Diencephalon (tissue), 1 donor: ENCODE measurements around the gene DYNLT2B. TPM values are rescaled to one million over a fixed set of nuclear protein-coding genes. Genes with fewer than 3 reads are reported as not detected.

Experiments used
- small RNA-seq: library from RNA; depleted of rRNA; stranded (forward); fragments of <200 nt; gene quantifications from one replicate; pipeline ENCODE3, GENCODE V24; 2014
- total RNA-seq: library from RNA; depleted of rRNA; stranded (reverse); fragments of >200 nt; gene quantifications from one replicate; pipeline ENCODE4 v1.2.3, GENCODE V29; 2014

The DYNLT2B gene
- total RNA-seq, result 41.8 TPM

DNA sequence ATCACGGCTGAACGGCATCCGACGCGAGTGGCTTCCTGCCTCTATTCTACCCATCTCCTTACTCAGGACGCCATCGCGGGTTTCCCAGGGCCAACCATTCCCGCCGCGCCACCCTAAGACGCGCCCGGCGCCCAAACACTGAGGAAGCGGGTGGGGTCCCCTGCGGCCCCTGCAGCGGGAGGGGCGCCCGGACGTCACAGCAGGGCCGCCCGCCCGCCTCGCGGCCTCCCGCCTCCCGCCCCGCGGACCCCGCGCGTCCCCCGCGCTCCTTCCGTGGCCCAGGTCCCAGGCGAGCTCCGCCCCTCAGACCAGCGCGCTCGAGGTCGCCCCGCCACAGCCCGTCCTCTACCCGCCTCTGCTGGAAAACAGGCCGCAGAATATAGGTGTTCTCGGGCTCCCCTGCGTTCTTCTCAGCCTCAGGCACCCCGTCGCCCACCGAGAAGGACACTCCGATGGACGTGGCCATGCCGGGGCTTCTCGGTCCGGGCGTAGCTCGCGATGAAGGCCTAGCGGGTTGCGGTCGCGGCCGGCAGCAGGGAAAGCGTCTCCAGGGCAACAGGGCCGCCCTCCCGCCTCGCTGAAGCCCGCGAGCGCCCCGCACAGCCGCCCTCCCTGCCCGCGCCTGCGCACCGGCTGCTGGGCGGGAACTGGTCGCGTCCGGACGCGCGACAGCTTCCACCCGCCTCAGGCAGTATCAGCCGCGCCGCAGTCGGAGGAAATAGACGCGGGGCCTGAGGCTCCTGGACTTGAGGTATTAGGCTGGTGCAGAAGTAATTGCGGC is at the start of gene DYNLT2B:
DYNLT2B (minus strand) TSS at position 554 of the 781 bp plus-strand sequence; CDS start at position 466, 88 bp downstream.

DNA sequence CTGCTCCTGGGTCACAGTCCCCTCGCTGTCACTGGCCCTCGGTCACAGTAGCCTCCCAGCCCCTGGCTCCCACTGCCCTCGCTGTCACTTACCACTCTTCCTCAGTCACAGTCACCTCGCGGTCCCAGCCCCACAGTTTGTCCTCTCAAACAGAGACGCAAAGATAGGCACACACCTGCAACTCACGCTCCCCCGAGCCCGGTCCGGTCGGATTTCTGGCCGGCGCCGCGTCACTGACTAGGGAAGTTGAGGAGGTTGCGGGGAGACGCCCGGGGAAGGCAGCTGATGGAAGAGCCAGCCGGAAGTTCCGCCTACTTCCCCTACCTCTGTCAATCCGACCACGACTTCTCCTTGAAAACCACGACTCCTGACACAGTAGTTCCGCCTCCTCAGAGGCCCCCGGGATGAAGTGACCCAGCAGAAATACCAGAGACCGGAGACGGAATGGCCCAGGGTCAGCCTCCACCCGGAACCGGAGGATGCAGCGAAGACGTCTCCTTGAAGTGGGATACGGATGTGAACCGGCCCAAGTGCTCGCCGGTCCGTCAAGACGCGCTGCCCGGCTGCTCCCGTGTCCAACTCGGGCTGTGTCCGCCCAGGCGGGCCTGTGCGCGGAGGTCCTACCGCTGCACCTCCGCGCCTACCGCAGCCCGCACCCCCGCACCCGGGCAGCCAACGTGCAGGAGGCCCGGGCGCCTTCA is 30.4 kb downstream of the DYNLT2B start, which contains the start of gene PCYT1A:
PCYT1A (minus strand) TSS at position 287 of the 701 bp plus-strand sequence. CDS start 17,195 bp downstream, outside the sequence.

Small RNA genes lying within 50 kb of the gene (small RNA-seq; reads per million reads assigned to genes)
- gene AC069257.2 (not detected), gene RNU6-910P (not detected)

Other genes with a start within 250 kb of the DYNLT2B start
- gene TFRC, start 236.2 kb downstream of the DYNLT2B start, total RNA-seq, result 164 TPM
- gene ZDHHC19, start 106.8 kb downstream of the DYNLT2B start, total RNA-seq, result not detected
- not detected for gene SLC51A, start 101.7 kb downstream of the DYNLT2B start, total RNA-seq
- 35.8 TPM for gene PCYT1A, start 30.5 kb downstream of the DYNLT2B start, total RNA-seq
- gene TM4SF19, start 20.1 kb upstream of the DYNLT2B start, total RNA-seq, result not detected
- 42.4 TPM for gene UBXN7, start 114.2 kb upstream of the DYNLT2B start, total RNA-seq
- gene RNF168, start 185.5 kb upstream of the DYNLT2B start, total RNA-seq, result 24.0 TPM
- gene SMCO1, start 197.1 kb upstream of the DYNLT2B start, total RNA-seq, result not detected